Measurements from ENCODE around the gene ZBTB49. TPM values are rescaled to one million over a fixed set of nuclear protein-coding genes. Genes with fewer than 3 reads are reported as not detected.

ZBTB49 gene
- total RNA-seq, 4 donors from 2014 or later, result 2.4 to 11.2 (median 6.0) TPM

DNA sequence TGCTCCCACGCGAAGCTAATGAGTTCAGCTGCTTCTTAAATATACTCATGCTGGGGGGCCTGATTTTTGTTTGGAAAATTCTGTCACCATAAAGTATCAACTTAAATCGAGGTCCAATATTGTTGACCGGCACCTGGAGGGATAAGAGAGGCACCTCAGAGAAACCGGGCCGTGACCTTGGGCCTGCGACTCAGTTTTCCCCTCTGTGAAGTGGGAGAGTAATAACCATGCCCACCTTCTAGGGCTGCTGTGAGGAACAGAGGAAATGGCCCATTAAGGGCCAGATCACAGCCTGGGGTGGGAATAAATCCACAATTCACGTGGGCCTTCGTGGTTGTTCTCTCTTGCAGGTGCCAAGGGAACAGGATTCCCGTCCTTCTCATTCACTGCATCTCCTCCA is 39.4 kb downstream of the ZBTB49 start:
- 78% methylated on average over 10 of the region's 10 CpGs; no CpG with 5 or more reads in 1 of the 2 donors for WGBS, 2 donors (ENCODE audit: low coverage in 1 of 2)

DNA sequence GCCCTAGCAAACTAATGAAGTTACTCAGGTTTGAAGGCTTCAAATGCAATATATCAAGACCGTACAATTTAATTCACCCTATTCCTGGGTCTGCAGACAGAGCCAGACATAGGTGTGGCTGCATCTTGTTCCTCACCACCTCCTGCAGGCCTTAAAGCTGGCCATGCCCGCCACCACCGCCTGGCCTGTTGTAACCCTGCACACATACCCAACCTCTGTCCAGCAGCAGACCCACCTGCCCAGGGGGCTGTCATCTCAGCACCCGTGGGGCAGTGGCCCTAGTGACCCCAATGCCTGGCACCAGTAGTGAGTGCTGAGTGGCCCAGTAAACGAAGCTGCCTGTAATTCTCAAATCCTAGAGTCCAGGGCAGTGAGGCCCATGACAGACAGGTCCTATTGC is 40.7 kb downstream of the ZBTB49 start:
- no peaks in the 10 kb centered on the region for H3K9me3 ChIP-seq
- intact Hi-C loops (cut with DNase I; ENCODE audit: low total_unique reads) (no loop called here), in situ Hi-C loops (cut with MboI; ENCODE audit: low pct_ligation_motif_present in 1 of 4, low pct_unique_long_range_greater_than_20kb in 1 of 4, low sequenced_read_pairs in 3 of 4) (loop anchor here in 2 of 4 donors (10.0 kb wide), 1 partner anchor 76 kb away; no protein-coding TSS in a partner anchor)
- no peaks in the 10 kb centered on the region for H3K36me3 ChIP-seq
- WGBS, 2 donors (ENCODE audit: low coverage in 1 of 2), result 60 to 87% methylated on average over 1 to 5 of the region's 5 CpGs
- no peak for TF ChIP-seq EP300 (IDR thresholded peaks at IDR 0.05; ENCODE audit: low read depth)
- no peak overlapping the region for H3K27ac ChIP-seq
- H3K4me3 ChIP-seq, result no peak overlapping the region
- H3K27me3 ChIP-seq, result no peaks in the 10 kb centered on the region
- no peaks in the 10 kb centered on the region for H3K4me1 ChIP-seq
- DNase-seq, result no peak

More for the DNA sequence above, 39.4 kb downstream of the ZBTB49 start:
- no peak for DNase-seq
- in situ Hi-C loops (cut with MboI; ENCODE audit: low pct_ligation_motif_present in 1 of 4, low pct_unique_long_range_greater_than_20kb in 1 of 4, low sequenced_read_pairs in 3 of 4) (no loop called here), intact Hi-C loops (cut with DNase I; ENCODE audit: low total_unique reads) (no loop called here)
- Histone ChIP-seq H3K27ac (no peak overlapping the region), H3K4me3 (no peak overlapping the region), H3K27me3 (no peaks in the 10 kb centered on the region), H3K9me3 (no peaks in the 10 kb centered on the region), H3K36me3 (no peaks in the 10 kb centered on the region), H3K4me1 (no peaks in the 10 kb centered on the region)
- TF ChIP-seq POLR2A (IDR thresholded peaks at IDR 0.05) (no peak), POLR2AphosphoS5 (IDR thresholded peaks at IDR 0.05) (no peak), EP300 (IDR thresholded peaks at IDR 0.05; ENCODE audit: low read depth) (no peak), CTCF (IDR thresholded peaks at IDR 0.05) (no peak)

GRCh38 chr4:4332529-4332928 is 42.5 kb downstream of the ZBTB49 start:
- Histone ChIP-seq H3K27me3 (no peaks in the 10 kb centered on the region), H3K4me1 (no peaks in the 10 kb centered on the region), H3K9me3 (no peaks in the 10 kb centered on the region), H3K27ac (no peak overlapping the region), H3K4me3 (no peak overlapping the region), H3K36me3 (no peaks in the 10 kb centered on the region)
- intact Hi-C loops (cut with DNase I; ENCODE audit: low total_unique reads) (no loop called here), in situ Hi-C loops (cut with MboI; ENCODE audit: low pct_ligation_motif_present in 1 of 4, low pct_unique_long_range_greater_than_20kb in 1 of 4, low sequenced_read_pairs in 3 of 4) (loop anchor here in 2 of 4 donors (10.0 kb wide), 1 partner anchor 78 kb away; no protein-coding TSS in a partner anchor)
- no peak for DNase-seq
- no peak for TF ChIP-seq POLR2A (IDR thresholded peaks at IDR 0.05)
- no peak for TF ChIP-seq CTCF (IDR thresholded peaks at IDR 0.05)
- TF ChIP-seq EP300 (IDR thresholded peaks at IDR 0.05; ENCODE audit: low read depth), result no peak
- TF ChIP-seq POLR2AphosphoS5 (IDR thresholded peaks at IDR 0.05), result no peak
- 79 to 90% methylated on average over 3 of the region's 3 CpGs for WGBS, 2 donors (ENCODE audit: low coverage in 1 of 2)

DNA sequence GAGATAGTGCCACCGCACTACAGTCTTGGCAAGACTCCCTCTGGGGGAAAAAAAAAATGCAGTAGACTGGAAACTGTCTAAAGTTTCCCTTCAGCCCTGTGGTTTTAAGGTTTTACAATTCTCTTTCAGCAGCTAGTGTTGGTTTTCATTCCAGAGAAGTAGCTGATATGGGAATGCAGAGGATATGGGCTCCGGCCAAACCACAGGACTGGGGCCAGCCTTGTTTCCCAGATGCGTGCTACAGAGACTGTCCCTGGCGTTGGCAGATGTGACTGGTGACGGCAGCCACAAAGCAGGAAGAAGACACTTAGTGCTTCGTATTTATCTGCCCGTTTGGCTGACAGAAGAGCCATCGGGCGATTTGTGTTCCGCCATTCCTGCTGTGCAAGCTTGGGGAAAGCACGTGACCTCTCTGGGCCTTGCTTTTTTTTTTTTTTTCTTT is 43.2 kb downstream of the ZBTB49 start:
- no peak overlapping the region for H3K27ac ChIP-seq

More for the DNA sequence above, 43.2 kb downstream of the ZBTB49 start:
- no peak overlapping the region for H3K4me3 ChIP-seq
- DNase-seq, result peak; percentile 26
- in situ Hi-C loops (cut with MboI; ENCODE audit: low pct_ligation_motif_present in 1 of 4, low pct_unique_long_range_greater_than_20kb in 1 of 4, low sequenced_read_pairs in 3 of 4) (loop anchor here in 2 of 4 donors (10.0 kb wide), 1 partner anchor 78 kb away; no protein-coding TSS in a partner anchor), intact Hi-C loops (cut with DNase I; ENCODE audit: low total_unique reads) (no loop called here)
- H3K4me1 ChIP-seq, result no peaks in the 10 kb centered on the region
- WGBS, 2 donors (ENCODE audit: low coverage in 1 of 2), result 50 to 59% methylated on average over 8 to 11 of the region's 11 CpGs
- no peaks in the 10 kb centered on the region for H3K36me3 ChIP-seq
- no peaks in the 10 kb centered on the region for H3K9me3 ChIP-seq
- H3K27me3 ChIP-seq, result no peaks in the 10 kb centered on the region
- TF ChIP-seq POLR2A (IDR thresholded peaks at IDR 0.05) (no peak), CTCF (IDR thresholded peaks at IDR 0.05) (no peak), POLR2AphosphoS5 (IDR thresholded peaks at IDR 0.05) (no peak), EP300 (IDR thresholded peaks at IDR 0.05; ENCODE audit: low read depth) (no peak)
